GM19043 (cell line): Measurements from ENCODE around the gene GALNT10.

Source experiments
- ATAC-seq: cut with Tn5 transposase; IDR thresholded peaks from one replicate; pipeline ENCODE4 v1.9.1; 2021; ENCODE audit warnings: low read depth; ENCODE audit not compliant: unreplicated experiment

Gene GALNT10

DNA sequence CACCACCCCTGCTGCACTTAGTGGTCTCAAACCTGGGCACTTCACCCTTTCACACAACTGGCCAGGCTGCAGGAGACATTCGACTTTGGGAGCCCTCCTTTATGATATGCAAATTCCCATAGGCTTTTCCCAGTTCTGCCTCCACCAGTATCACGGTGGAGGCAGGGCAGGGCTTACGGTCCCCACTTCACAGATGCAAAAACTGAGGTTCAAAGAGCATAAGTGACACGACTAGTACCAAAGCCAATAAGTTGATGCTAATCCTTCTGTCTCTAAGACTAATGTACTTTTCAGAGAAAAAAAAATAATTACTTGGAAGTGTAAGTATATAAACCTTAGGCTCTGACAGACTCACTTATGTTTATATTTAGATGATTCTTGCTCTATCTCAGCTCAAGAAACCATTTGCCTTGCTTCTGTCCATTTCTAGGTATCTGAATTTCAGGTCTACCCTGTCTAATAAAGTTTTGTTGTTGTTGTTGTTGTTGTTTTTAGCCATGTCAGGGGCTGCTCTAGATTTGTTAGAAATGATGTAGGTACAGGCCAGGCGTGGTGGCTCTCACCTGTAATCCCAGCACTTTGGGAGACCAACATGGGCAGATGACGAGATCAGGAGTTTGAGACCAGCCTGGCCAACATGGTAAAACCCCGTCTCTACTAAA lies 10.7 kb downstream of the GALNT10 start:
- ATAC-seq = no peak

DNA sequence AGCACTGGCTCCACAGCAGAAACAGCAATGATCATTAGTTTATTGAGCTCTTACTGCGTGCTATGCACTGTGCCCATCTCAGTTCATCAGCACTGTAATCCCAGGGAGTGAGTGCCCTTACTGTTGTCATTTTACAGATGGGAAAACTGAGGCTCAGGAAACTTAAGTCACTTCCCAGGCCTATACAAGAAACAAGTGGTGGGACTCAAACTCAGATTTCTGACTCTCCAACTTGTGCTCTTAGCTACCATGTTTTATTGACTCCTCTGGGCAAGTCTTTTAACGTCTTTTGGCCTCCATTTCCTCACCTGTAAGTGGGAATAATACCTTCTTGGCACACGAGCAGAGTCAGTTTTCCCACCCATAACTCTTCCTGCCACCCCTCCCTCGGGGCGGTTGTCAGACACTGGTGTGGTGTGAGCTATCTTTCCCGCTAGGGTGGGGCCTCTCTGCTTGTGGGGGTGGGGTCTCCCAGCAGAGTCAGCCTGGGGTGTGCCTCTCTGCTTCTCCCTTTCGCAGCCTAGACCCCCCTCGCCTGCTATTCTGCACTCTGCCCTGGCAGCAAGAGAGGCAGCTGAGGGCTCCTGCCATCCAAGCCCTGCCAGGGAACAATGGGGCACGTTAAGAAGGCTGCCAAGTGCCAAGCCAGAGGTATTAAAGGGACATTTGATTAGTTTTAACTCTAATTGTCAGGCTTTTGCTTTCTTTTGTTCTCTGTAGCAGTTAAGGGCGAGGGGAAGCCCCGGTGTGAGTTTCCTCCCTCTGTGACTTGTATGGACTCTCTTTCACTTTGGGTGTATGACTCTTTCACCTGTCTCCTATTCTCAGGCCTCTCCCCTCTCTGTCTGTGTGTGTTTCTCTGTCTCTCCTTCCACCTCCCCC lies 12.1 kb downstream of the GALNT10 start:
- ATAC-seq = peak; percentile 90

DNA sequence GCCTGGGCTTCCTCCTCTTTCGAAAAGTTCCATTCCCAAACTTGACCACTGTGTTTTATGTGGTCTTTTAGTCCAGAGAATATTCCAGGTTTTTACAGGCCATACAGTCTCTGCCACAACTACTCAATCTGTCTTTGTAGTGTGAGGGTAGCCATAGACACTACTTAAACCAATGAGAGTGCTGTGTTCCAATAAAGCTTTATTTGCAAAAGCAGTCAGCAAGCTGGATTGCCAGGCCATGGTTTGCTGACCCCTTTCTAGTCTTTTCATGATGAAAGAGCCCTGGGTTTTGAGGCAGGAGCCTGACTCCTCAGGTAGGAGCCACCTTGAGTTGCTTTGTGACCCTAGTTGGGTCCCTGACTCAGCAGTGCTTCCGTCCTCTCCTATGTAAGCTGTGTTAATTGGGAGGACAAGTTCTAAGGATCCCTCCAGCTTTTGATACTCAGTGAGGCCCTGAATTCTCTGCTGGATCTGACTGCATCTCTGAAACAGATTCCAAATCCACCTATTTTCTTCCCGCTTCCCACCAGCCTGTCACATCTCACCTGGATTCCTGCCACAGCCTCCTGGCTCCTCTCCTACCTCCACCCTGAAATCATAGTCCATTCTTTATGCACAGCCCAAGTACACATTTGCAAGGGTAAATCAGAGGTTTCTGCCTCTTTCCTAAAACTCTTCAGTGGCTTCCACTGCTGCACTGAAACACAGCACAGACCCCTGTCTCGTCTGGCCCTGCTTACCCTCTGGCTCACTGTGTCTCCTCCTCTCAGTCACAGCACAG lies 13.5 kb downstream of the GALNT10 start:
- ATAC-seq = no peak

DNA sequence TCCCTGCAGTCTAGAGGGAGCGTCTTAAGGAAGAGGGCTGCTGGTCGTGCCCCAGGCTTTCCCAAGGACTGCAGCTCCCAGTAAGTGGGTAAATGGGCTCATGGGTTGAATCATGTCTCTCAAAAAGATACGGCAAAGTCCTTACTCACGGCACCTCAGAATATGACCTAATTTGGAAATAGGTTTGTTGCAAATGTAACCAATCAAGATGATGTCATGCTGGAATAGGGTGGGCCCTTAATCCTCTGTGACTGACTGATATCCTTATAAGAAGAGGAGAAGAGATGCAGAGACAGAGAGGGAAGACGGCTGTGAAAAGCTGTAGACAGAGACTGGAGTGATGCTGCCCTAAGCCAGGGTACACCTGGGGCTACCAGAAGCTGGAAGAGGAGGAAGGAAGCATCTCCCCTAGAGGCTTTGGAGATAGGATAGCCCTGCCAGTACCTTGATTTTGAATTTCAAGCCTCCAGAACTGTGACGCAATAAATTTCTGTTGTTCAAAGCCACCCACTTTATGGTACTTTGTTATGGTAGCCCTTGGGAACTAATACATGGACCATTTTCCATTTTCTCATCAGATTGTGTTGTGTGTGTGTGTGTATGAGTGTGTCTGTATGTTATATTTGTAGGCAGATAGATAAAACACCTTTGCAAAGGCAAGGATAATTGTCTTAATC lies 15.0 kb downstream of the GALNT10 start:
- no peak for ATAC-seq

DNA sequence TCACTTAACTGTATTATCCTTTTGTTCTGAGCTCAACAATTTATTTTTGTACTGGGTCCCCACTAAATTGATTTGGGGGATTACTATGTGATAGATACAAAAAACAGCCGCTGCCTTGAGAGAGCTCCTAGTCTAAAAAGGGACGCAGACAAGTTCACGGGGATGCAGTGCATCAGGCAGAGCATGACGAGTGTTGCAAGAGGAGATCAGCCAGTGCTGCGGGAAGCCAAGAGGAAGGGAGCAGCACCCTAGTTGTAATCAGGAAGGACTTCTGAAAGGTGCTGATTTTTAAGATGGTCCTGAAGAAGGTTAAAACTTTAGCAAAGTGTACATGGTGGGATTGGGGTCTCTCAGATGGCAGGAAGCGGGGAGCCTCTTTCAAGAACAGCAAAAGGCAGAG lies 15.8 kb downstream of the GALNT10 start:
- no peak for ATAC-seq

DNA sequence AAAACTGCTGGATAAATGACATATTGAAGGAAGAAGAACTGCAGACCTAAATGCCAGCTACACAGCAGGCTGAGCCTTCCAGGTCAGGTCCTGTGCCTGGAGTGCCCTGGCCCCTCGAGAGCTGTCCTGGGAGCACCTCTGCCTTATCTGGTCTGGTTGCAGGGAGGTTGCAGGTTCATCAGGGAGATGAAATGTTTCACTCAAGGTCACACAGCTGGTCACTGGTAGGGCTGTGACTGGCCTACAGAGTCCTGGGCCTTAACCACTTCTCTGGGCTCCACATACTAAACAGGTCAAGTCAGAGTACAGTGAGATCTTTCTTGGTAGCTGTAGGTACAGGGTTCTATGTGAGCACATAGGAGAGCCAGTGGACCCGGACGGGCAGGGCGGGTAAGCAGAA lies 16.7 kb downstream of the GALNT10 start:
- ATAC-seq = no peak

DNA sequence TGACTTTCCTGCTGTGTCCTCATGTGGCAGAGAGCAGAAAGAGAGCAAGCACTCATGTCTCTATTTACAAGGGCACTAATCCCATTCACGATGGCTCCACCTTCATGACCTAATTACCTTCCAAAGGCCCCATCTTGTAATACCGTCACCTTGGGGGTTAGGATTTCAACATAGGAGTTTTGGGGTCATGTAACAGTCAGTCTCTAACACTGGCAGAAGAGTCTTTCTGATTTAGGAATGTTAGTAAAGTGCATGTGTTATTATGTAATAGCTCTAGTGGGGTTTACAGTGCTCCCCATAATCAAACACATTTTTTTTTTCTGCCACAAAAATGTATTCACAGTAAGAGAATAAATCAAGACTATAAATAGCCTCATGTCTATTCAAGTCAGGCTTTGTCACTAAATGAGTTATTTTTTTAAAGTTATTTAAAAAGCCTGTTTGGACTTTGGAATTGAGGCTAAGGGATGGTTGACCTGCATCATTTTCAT lies 19.1 kb downstream of the GALNT10 start:
- ATAC-seq = no peak

DNA sequence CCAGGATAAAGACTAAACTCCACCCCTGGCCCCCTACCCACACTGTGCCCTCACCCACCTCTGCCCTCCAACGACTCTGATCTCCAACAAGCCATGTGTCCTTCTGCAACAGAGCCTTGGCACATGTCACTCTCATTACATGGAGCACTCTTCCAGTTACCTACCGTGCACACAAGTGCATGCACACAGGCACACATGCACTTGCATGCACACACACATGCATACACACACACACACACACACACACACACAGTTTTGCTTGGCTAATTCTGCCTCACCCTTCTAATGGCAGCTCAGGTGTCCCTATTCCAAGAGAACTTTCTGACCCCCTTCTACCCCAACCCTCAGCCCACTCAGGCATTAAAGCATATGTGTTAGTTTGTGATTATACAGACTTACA lies 19.6 kb downstream of the GALNT10 start:
- ATAC-seq = no peak

DNA sequence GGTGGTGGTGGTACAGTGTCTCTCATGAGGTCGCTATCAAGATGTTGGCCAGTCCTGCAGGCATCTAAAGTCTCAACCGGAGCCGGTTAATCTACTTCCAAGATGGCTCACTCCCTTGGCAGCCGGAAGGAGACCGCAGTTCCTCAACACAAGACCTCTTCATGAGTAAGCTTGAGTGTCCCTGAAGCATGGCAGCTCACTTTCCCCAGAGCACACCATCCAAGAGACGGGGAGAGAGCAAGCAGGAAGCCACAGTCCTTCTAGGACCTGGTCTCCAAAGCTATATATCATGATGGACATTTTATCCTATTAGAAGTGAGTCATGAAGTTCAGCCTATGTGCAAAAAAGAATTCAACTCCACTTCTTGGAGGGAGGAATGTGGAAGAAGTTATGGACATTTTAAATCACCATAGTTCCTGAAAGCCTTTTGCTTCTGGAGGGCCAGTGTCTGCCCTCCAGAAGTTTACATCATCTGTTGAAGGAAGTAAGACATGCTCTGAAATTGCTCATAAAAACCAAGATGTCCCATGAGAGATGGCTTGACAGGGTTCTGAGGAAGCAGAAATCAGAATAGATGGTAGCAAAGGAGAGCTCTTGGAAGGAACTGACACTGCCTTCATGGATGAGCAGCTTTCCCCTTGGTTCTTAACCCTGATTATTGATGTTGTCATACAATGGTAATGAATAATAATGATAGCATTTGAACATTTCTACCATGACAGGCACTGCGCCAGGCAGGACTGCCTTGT lies 21.3 kb downstream of the GALNT10 start:
- ATAC-seq = no peak

DNA sequence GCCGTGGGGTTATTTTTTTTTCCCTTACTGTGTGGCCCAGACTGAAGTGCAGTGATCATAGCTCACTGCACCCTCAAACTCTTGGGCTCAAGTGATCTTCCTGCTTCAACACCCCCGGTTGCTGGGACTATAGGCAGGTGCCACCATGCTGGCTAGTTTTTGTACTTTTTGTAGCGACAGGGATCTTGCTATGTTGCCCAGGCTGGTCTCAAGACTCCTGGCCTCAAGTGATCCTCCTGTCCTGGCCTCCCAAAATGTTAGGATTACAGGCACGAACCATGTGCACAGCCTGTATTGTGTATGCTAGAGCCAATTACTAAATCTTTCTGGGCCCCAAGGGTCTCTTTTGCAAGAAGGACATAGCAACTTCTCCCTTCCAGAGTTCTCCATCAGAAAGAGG lies 23.1 kb downstream of the GALNT10 start:
- no peak for ATAC-seq

DNA sequence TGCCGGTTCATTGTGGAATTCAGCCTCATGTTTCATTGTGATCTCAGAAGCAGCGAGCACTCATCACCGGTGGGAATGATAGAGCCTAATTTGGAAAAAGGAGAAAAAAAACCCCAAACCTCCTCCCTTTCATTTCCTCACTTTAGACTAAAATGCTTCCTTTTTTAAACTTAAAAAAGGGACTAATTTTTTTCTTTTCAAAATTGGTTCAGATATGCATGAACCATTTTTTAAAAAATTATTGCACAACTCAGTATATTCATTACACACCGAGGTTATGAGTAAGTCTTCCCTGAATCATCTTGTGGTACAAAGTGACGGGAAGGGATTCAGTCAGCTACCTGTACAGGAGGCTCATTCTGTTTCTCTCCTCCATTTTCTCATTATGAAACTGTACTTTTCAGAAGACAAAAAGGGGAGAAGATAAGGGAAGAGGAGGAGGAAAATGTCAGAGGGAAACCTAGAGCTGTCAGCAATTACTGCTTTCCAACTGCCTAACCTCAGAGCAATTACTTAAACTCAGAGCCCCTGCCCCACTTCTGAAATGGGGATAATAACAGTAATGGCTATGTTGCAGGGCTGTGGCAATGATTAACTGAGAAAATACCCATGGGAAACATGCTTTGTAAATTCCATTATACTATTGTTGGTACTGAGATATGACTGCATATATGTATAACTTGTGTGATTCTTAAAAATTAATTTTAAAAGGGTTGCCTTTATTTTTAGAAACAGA lies 24.0 kb downstream of the GALNT10 start:
- peak; percentile 63 for ATAC-seq

DNA sequence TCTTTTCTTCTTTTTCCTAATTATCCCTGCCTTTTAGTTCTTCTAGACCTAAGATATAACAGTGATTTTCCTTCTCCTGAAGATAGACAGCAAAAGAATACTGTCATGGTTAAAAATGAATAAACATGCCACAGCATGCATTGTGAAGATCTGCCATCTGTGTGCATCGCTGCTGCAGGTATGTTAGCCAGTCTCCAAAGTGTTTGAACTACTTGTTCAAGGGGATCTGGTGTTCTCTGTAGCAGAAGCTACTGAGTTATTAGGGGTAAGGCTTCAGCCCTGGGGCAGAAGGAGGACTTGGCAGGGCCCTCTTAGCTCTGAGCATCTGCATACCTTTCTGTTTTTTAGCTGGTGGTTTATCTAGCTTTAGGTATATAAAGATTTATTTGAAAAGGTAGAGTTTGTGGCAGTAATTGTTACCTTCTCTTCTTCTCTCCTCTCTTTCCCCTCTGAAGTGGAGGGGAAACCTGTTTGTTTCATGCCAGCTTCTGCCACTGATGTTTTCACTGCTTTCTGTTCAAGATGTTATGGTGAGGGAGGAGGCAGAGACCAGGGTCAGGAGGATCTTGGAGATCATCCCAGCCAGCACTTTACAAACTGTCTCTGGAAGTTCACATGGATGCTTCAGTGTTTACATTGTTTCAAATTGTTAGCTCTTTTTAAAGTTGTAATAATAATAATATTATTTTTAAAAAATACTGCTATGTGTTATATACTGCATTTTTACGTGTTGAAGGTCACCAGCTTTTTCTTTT lies 25.2 kb downstream of the GALNT10 start:
- no peak for ATAC-seq

DNA sequence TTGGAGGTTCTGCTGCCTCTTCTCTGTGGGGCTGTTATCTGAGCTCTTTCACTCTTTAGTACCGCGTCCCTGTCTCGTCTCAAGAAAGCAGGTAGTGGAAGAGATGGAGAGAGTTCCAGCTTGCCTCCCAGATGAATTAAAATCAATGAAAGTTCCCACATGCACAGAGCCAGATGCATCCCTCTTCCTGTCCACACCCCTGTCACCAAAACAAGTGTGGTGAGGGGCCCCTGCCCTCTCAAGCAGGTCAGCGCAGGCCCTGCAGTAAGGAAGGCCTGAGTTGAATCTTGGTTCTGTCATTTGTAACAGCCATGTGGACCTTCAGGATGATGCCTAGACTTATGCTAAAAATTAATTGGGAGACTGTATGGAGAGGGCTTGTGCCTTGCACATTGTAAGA lies 26.9 kb downstream of the GALNT10 start:
- no peak for ATAC-seq

DNA sequence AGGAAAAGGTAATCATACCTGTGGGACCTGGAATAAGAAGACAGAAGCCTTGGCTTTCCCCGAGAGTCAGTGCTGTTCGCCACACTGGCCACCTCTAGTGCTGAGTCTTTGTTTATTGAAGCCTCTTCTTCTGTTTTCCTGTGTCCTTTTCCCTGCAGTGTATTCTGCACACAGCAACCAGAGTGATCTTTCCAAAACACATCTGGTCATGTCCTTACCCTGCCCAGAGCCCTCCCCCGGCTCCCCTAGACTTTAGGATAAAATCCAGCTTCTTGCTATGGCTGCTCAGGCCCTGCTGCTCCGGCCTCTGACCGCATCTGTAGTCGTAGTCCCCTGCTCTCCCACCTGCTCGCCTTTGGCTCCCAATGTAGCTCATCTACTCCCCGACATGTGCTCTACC lies 28.3 kb downstream of the GALNT10 start:
- no peak for ATAC-seq

DNA sequence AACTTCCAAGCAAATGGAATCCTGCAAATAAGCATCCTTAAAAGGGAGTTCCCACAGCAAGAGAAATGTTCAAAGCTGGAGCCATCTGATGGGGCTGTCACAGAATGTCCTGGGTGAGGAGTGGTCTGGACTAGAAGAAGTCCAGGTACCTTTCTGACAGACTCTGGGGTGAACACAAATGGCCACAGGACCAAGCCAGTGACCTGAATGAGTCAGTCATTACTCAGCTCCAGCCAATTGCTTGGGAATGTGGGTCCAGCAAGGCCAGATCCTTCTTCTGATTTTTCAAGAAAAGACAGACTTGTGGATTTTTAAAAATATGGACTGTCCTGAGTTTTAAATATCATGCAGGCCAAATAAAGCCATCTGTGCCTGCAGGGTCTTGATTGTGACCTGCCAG lies 30.1 kb downstream of the GALNT10 start:
- no peak for ATAC-seq

DNA sequence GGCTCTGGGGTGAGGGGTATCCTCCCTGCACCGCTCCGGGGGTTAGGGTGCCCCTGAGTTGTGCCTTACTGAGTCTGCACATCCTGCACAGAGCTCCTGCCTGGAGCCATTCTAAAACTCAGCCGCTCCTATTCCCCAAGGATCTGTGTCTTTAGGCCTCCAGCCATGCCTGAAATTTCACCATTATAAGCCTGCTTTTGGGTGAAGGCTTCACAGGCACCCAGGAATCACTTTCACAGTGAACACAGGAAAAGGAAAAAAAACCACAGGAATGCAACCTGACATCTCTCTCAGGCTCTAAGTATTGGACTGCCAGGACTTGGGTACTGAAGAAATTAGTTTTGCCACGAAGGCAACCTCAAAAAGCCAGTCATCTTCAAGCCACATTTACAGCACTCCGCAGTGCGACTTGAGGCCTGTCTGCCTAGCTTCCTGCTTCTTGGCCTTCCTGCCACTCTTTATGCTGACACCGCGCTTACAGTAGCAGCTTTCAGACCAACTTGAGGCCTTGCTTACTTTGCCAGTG lies 30.9 kb downstream of the GALNT10 start:
- peak; percentile 70 for ATAC-seq

DNA sequence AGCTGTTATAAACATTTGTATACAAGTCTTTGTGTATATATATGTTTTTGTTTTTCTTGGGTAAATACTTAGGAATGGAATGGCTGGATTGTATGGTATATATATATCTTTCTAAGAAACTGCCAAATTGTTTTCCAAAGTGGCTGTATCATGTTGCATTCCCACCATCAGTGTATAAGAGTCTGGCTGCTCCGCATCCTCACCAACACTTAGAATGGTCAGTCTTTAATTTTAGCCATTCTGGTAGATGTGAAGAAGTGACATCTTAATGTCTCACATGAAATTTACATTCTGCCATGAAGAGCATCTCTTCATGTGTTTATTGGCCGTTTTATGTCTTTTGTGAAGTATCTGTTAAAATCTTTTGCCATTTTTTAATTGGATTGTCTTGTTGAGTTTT lies 31.9 kb downstream of the GALNT10 start:
- ATAC-seq = no peak

DNA sequence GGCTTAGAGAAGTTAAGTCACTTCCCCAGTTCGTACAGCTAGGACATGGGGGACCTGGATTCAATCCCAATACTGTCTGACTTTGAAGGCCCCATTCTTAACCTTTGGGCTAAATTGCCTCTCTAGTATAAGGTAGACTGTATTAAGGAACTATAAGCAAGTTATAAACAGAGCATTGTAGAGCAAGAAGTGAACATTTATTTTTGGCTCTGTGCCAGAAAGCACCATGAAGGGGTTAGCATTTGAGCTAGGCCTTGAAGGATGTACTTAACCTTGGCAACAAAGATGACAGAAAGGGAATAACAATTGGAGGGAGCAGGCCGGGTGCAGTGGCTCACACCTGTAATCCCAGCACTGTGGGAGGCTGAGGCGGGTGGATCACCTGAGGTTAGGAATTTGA lies 32.8 kb downstream of the GALNT10 start:
- ATAC-seq = no peak
